ENCODE results near the gene DGKQ. TPM values are rescaled to one million over a fixed set of nuclear protein-coding genes. Genes with fewer than 3 reads are reported as not detected.

Gene DGKQ
- total and polyA plus RNA-seq, 2 experiments from 2014 or later = 4.0 to 22.4 TPM

- TF ChIP-seq STAT1 (IDR thresholded peaks at IDR 0.05; ENCODE audit: unreplicated experiment) (no peak), EZH2phosphoT487 (IDR thresholded peaks at IDR 0.05; ENCODE audit: unreplicated experiment) (no peak)
Measured at GRCh38 chr4:965766-966134, 7.6 kb downstream of the DGKQ start.

DNA sequence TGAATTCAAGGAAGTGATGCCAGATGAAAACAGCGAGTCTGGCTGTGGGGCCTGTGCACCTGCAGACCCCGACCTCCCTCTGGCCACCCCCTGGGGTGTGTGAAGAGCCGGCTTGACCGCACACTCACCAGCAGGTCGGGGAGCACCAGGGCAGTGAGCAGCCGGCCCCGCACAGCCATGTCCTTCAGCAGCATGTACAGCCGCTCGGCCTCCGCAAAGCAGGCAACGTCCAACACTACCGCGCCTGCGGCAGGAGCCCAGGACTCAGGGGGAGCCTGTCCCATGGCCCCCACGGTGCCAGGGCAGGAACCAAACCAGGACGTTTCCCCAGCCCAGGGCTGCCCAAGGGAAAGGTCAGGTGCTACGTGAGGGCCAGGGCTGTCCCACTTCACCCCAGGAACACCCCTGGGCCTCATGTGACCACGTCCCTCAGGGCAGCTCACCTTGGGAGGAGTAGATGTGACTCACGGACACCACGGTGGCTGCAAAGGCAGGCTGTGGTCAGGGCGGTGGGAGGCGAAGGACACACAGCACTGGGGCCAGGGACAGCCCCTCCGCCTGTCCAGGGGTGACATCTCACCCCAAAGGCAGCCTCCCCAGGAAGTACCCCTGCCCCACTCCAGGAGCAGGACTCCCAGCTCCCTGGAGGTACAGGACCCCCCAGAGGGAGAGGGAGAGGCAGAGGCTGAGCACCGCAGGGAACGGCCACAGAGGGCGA lies 8.2 kb downstream of the DGKQ start:
- no peak overlapping the region for H3K4me2 ChIP-seq
- no peak overlapping the region for H3K4me3 Mint-ChIP-seq
- H3K79me2 ChIP-seq (replicated peaks; ENCODE audit: insufficient read depth) = no peaks in the 10 kb centered on the region
- H3F3A ChIP-seq (replicated peaks; ENCODE audit: low read depth) = no peaks in the 10 kb centered on the region; the same call in 1 of the 2 replicates
- H3K27me3 ChIP-seq (ENCODE audit: insufficient read depth) = peaks cover 10% of the 10 kb centered on the region; the same call in 1 of the 2 replicates
- no peak overlapping the region for H3K27ac Mint-ChIP-seq
- H3K9me2 ChIP-seq (ENCODE audit: insufficient read depth) = no peaks in the 10 kb centered on the region
- no peak overlapping the region for H3K4me3 ChIP-seq
- H3K36me3 Mint-ChIP-seq (ENCODE audit: low read depth) = no peaks in the 10 kb centered on the region
- H3K4me1 Mint-ChIP-seq = no peaks in the 10 kb centered on the region
- no peaks in the 10 kb centered on the region for H3K9me3 Mint-ChIP-seq
- H2AFZ ChIP-seq = no peak overlapping the region
- no peaks in the 10 kb centered on the region for H3K36me3 ChIP-seq (ENCODE audit: insufficient read depth)
- H4K20me1 ChIP-seq (replicated peaks; ENCODE audit: insufficient read depth) = no peaks in the 10 kb centered on the region
- no peak overlapping the region for H3K27ac ChIP-seq (ENCODE audit: low read depth)
- ATAC-seq (no peak), DNase-seq (ENCODE audit: low spot score) (no peak)
- H3K4me1 ChIP-seq (ENCODE audit: insufficient read depth) = no peaks in the 10 kb centered on the region
- peaks cover 14% of the 10 kb centered on the region for H3K27me3 Mint-ChIP-seq (ENCODE audit: insufficient read depth, low read depth, poor library complexity)
- TF ChIP-seq NANOG (IDR thresholded peaks at IDR 0.05; ENCODE audit: borderline replicate concordance) = no peak
- no peak for TF ChIP-seq POLR2AphosphoS5 (IDR thresholded peaks at IDR 0.05; ENCODE audit: low read depth)
- no peak for TF ChIP-seq EZH2phosphoT487 (IDR thresholded peaks at IDR 0.05; ENCODE audit: unreplicated experiment)
- no peak for TF ChIP-seq CREB1 (CRISPR knock-in tag; IDR thresholded peaks at IDR 0.05; ENCODE audit: low read depth)
- TF ChIP-seq REST (IDR thresholded peaks at IDR 0.05; ENCODE audit: unreplicated experiment) = no peak
- TF ChIP-seq ZNF114 (CRISPR knock-in tag; IDR thresholded peaks at IDR 0.05) = no peak
- TF ChIP-seq ZNF462 (CRISPR knock-in tag; IDR thresholded peaks at IDR 0.05) = no peak
- TF ChIP-seq ZNF331 (CRISPR knock-in tag; IDR thresholded peaks at IDR 0.05; ENCODE audit: low read depth) = no peak
- TF ChIP-seq JUNB (IDR thresholded peaks at IDR 0.05; ENCODE audit: unreplicated experiment) = no peak
- TF ChIP-seq STAT1 (IDR thresholded peaks at IDR 0.05; ENCODE audit: unreplicated experiment) = no peak
- no peak for TF ChIP-seq EZH2 (IDR thresholded peaks at IDR 0.05; ENCODE audit: low read depth, unreplicated experiment)

More at GRCh38 chr4:965766-966134, 7.6 kb downstream of the DGKQ start:
- no peak overlapping the region for H3K27ac ChIP-seq (ENCODE audit: low read depth)
- H3K79me2 ChIP-seq (replicated peaks; ENCODE audit: insufficient read depth) = no peaks in the 10 kb centered on the region
- peaks cover 10% of the 10 kb centered on the region; the same call in 1 of the 2 replicates for H3K27me3 ChIP-seq (ENCODE audit: insufficient read depth)
- H3K36me3 Mint-ChIP-seq (ENCODE audit: low read depth) = no peaks in the 10 kb centered on the region
- no peaks in the 10 kb centered on the region; the same call in 1 of the 2 replicates for H3F3A ChIP-seq (replicated peaks; ENCODE audit: low read depth)
- H3K4me2 ChIP-seq = no peak overlapping the region
- H3K36me3 ChIP-seq (ENCODE audit: insufficient read depth) = no peaks in the 10 kb centered on the region
- DNase-seq (ENCODE audit: low spot score) (no peak), ATAC-seq (no peak)
- H2AFZ ChIP-seq = no peak overlapping the region
- no peaks in the 10 kb centered on the region for H4K20me1 ChIP-seq (replicated peaks; ENCODE audit: insufficient read depth)
- no peaks in the 10 kb centered on the region for H3K4me1 Mint-ChIP-seq
- no peaks in the 10 kb centered on the region for H3K4me1 ChIP-seq (ENCODE audit: insufficient read depth)
- H3K27me3 Mint-ChIP-seq (ENCODE audit: insufficient read depth, low read depth, poor library complexity) = peaks cover 17% of the 10 kb centered on the region
- no peak overlapping the region for H3K4me3 ChIP-seq
- no peaks in the 10 kb centered on the region for H3K9me2 ChIP-seq (ENCODE audit: insufficient read depth)
- peak overlapping the region; percentile 44; the same call in 2 of the 3 replicates for H3K4me3 Mint-ChIP-seq
- no peaks in the 10 kb centered on the region for H3K9me3 Mint-ChIP-seq
- H3K27ac Mint-ChIP-seq = no peak overlapping the region

Measured in GM23338 (cell line).